IMR-90 (cell line): ENCODE results near the gene MEIOB. TPM values are rescaled to one million over a fixed set of nuclear protein-coding genes. Genes with fewer than 3 reads are reported as not detected.

Source experiments
- ATAC-seq: fragments of 200-7000 bp; cut with Tn5 transposase; 2 replicates; pipeline ENCODE4 v1.9.1; 2020; ENCODE audit warnings: low read depth, mild to moderate bottlenecking, moderate library complexity
- BruUV-seq: library from RNA; stranded (reverse); fragments of 400-500 nt; replicated peaks from 2 replicates; lab custom pipeline; 2021; lab: Mats Ljungman, UMichigan
- CTCF ChIA-PET: fragments of 300-600 bp; formaldehyde crosslinking; extraction: SDS; loops from one replicate; lab custom pipeline; 2021; ENCODE audit warnings: antibody characterized with exemption; lab: Yijun Ruan, JAX
- POLR2A ChIA-PET: fragments of 300-600 bp; sonication (Branson Sonifier 250); formaldehyde crosslinking; loops from one replicate; lab custom pipeline; 2022; ENCODE audit warnings: antibody characterized with exemption; ENCODE audit not compliant: unreplicated experiment; lab: Charles Lee
- DNase-seq: peaks from one replicate; pipeline ENCODE4 v3.0.0; 2013
- H2AFZ ChIP-seq: replicated peaks from 2 replicates; pipeline ENCODE3; 2013; ENCODE audit warnings: low read length, mild to moderate bottlenecking; ENCODE audit not compliant: poor library complexity
- H2AK5ac ChIP-seq: 2 replicates; pipeline ENCODE4 v1.6.1; 2013; ENCODE audit warnings: low read depth, low read length, inconsistent platforms
- H2AK9ac ChIP-seq: replicated peaks from 2 replicates; pipeline ENCODE3; 2013; ENCODE audit warnings: mild to moderate bottlenecking, low read depth, low read length, moderate library complexity; ENCODE audit not compliant: poor library complexity
- H2BK120ac ChIP-seq: 2 replicates; pipeline ENCODE4 v1.6.1; 2013; ENCODE audit warnings: low read depth, low read length, inconsistent platforms
- H2BK15ac ChIP-seq: 3 replicates; pipeline ENCODE4 v1.6.1; 2013; ENCODE audit warnings: low read depth, low read length, inconsistent platforms
- H2BK20ac ChIP-seq: 2 replicates; pipeline ENCODE4 v1.6.1; 2013; ENCODE audit warnings: low read depth, mild to moderate bottlenecking, inconsistent platforms, low read length, moderate library complexity
- H2BK5ac ChIP-seq: 2 replicates; pipeline ENCODE4 v1.6.1; 2013; ENCODE audit warnings: mild to moderate bottlenecking, low read depth, low read length, inconsistent platforms; ENCODE audit not compliant: poor library complexity, severe bottlenecking
- H3K14ac ChIP-seq: replicated peaks from 2 replicates; pipeline ENCODE4 v1.6.1; 2013; ENCODE audit warnings: low read depth, low read length, inconsistent platforms
- H3K18ac ChIP-seq: 2 replicates; pipeline ENCODE4 v1.6.1; 2013; ENCODE audit warnings: low read depth, low read length, control low read depth
- H3K23ac ChIP-seq: 2 replicates; pipeline ENCODE4 v1.6.1; 2013; ENCODE audit warnings: low read depth, low read length, inconsistent platforms
- H3K27ac ChIP-seq: 2 replicates; pipeline ENCODE4 v1.5.1; 2013; ENCODE audit warnings: mild to moderate bottlenecking, control low read depth, low read length; ENCODE audit not compliant: insufficient read depth
- H3K27me3 ChIP-seq: 2 replicates; pipeline ENCODE4 v1.6.1; 2013; ENCODE audit warnings: low read length; ENCODE audit not compliant: control insufficient read depth, insufficient read depth
- H3K36me3 ChIP-seq: 2 replicates; pipeline ENCODE4 v1.6.1; 2013; ENCODE audit warnings: low read length, mixed read lengths; ENCODE audit not compliant: control insufficient read depth, insufficient read depth
- H3K4ac ChIP-seq: 2 replicates; pipeline ENCODE4 v1.6.1; 2013; ENCODE audit warnings: low read depth, low read length, inconsistent platforms
- H3K4me1 ChIP-seq: 2 replicates; pipeline ENCODE4 v1.6.1; 2013; ENCODE audit warnings: low read length, mixed read lengths; ENCODE audit not compliant: control insufficient read depth, insufficient read depth
- H3K4me2 ChIP-seq: 2 replicates; pipeline ENCODE4 v1.6.1; 2013; ENCODE audit warnings: low read depth, mild to moderate bottlenecking, control low read depth, low read length, moderate library complexity
- H3K4me3 ChIP-seq: 2 replicates; pipeline ENCODE4 v1.5.1; 2013; ENCODE audit warnings: low read depth, mild to moderate bottlenecking, control low read depth, low read length, moderate library complexity; ENCODE audit not compliant: insufficient read depth
- H3K56ac ChIP-seq: 2 replicates; pipeline ENCODE4 v1.6.1; 2013; ENCODE audit warnings: low read length, inconsistent platforms; ENCODE audit not compliant: insufficient read depth; ENCODE audit errors: extremely low read depth
- H3K79me1 ChIP-seq, 2 experiments: 2 replicates each; pipeline ENCODE4 v1.6.1; 2013; ENCODE audit warnings: low read length in 2 of 2, inconsistent platforms in 1 of 2, low read depth in 1 of 2
- H3K9ac ChIP-seq: 2 replicates; pipeline ENCODE4 v1.6.1; 2013; ENCODE audit warnings: low read depth, low read length, control low read depth
- H3K9me1 ChIP-seq: 2 replicates; pipeline ENCODE4 v1.6.1; 2013; ENCODE audit warnings: low read length, inconsistent platforms; ENCODE audit not compliant: insufficient read depth
- H3K9me3 ChIP-seq: 2 replicates; pipeline ENCODE4 v1.6.1; 2013; ENCODE audit warnings: low read length; ENCODE audit not compliant: control insufficient read depth, insufficient read depth
- H4K20me1 ChIP-seq: 2 replicates; pipeline ENCODE4 v1.6.1; 2013; ENCODE audit warnings: low read length, inconsistent platforms; ENCODE audit not compliant: insufficient read depth
- H4K5ac ChIP-seq: 2 replicates; pipeline ENCODE4 v1.6.1; 2013; ENCODE audit warnings: mild to moderate bottlenecking, low read depth, low read length, control low read depth
- H4K8ac ChIP-seq, 2 experiments: 2 replicates each; pipeline ENCODE4 v1.6.1; 2013; ENCODE audit warnings: low read depth in 2 of 2, low read length in 2 of 2, control low read depth in 1 of 2, inconsistent platforms in 1 of 2
- H4K91ac ChIP-seq: 2 replicates; pipeline ENCODE4 v1.6.1; 2013; ENCODE audit warnings: low read depth, low read length, inconsistent platforms; ENCODE audit not compliant: insufficient read depth
- BHLHE40 ChIP-seq: fragments of 150-350 bp; IDR thresholded peaks from 2 replicates; pipeline ENCODE4 v1.6.1; 2016; ENCODE audit warnings: mild to moderate bottlenecking, low read depth, low read length
- CHD1 ChIP-seq: IDR thresholded peaks from 2 replicates; pipeline ENCODE4 v1.6.1; 2012; ENCODE audit warnings: low read depth, low read length, improper control_type of control experiment
- ELK1 ChIP-seq: fragments of 150-350 bp; IDR thresholded peaks from 2 replicates; pipeline ENCODE4 v1.6.1; 2016; ENCODE audit warnings: low read depth, mild to moderate bottlenecking, low read length, moderate library complexity, borderline replicate concordance
- FOS ChIP-seq: fragments of 150-350 bp; IDR thresholded peaks from 2 replicates; pipeline ENCODE4 v1.6.1; 2016; ENCODE audit warnings: low read depth, low read length
- MAFK ChIP-seq: IDR thresholded peaks from 2 replicates; pipeline ENCODE4 v1.6.1; 2012; ENCODE audit warnings: low read depth, low read length, improper control_type of control experiment
- MAZ ChIP-seq: IDR thresholded peaks from 2 replicates; pipeline ENCODE4 v1.6.1; 2012; ENCODE audit warnings: low read depth, mild to moderate bottlenecking, low read length, improper control_type of control experiment, moderate library complexity, borderline replicate concordance
- MXI1 ChIP-seq: IDR thresholded peaks from 2 replicates; pipeline ENCODE4 v1.6.1; 2012; ENCODE audit warnings: low read depth, mild to moderate bottlenecking, low read length, moderate library complexity, borderline replicate concordance
- NFE2L2 ChIP-seq: fragments of 150-350 bp; IDR thresholded peaks from 2 replicates; pipeline ENCODE4 v1.6.1; 2016; ENCODE audit warnings: low read depth, mild to moderate bottlenecking, low read length
- POLR2A ChIP-seq: IDR thresholded peaks from 2 replicates; pipeline ENCODE4 v1.6.1; 2012; ENCODE audit warnings: mild to moderate bottlenecking, low read depth, low read length
- RCOR1 ChIP-seq: IDR thresholded peaks from 2 replicates; pipeline ENCODE4 v1.6.1; 2012; ENCODE audit warnings: mild to moderate bottlenecking, low read length, improper control_type of control experiment; ENCODE audit not compliant: insufficient replicate concordance
- RFX5 ChIP-seq: IDR thresholded peaks from 2 replicates; pipeline ENCODE4 v1.8.0; 2012; ENCODE audit warnings: low read depth, mild to moderate bottlenecking, low read length, moderate library complexity
- SMC3 ChIP-seq: fragments of 150-350 bp; IDR thresholded peaks from 2 replicates; pipeline ENCODE4 v1.6.1; 2016; ENCODE audit warnings: low read depth, mild to moderate bottlenecking, antibody characterized with exemption, low read length, moderate library complexity
- USF2 ChIP-seq: fragments of 150-350 bp; IDR thresholded peaks from 2 replicates; pipeline ENCODE4 v1.6.1; 2017; ENCODE audit warnings: mild to moderate bottlenecking, antibody characterized with exemption, low read length, low read depth
- whole genome bisulfite sequencing, 2 experiments: methylation state at CpG; one replicate each; pipeline versions ENCODE4 v1.1.5 to v1.1.7; 2013; ENCODE audit warnings: missing lambda C conversion rate in 2 of 2; ENCODE audit not compliant: insufficient read length in 1 of 2; ENCODE audit errors: extremely low coverage in 2 of 2; 5-methylcytosine and 5-hydroxymethylcytosine counted together
- dilution Hi-C: fragments of 300-500 bp; cut with HindIII; formaldehyde crosslinking; loops from one replicate; pipeline ENCODE4 v1.14.3; 2018; ENCODE audit warnings: low sequenced_read_pairs; ENCODE audit not compliant: unreplicated experiment
- in situ Hi-C: fragments of 300-500 bp; cut with MboI; formaldehyde crosslinking; loops from 3 replicates; pipeline ENCODE4 v1.14.3; 2019; ENCODE audit warnings: low sequenced_read_pairs, inconsistent platforms, mixed read lengths
- intact Hi-C: fragments of 100-400 bp; cut with micrococcal nuclease; formaldehyde crosslinking; loops from 2 replicates; pipeline ENCODE4 v1.10.0; 2022
- polyA plus RNA-seq, 3 experiments: library from polyadenylated mRNA; depleted of rRNA; stranded (reverse); fragments of >200 nt; gene quantifications; 2 replicates each; pipeline ENCODE4 v1.2.3, GENCODE V29; 2012; ENCODE audit warnings: low replicate concordance in 1 of 3
- total RNA-seq: library from RNA; depleted of rRNA; stranded (reverse); fragments of >200 nt; gene quantifications from 2 replicates; pipeline ENCODE4 v1.2.3, GENCODE V29; 2012

MEIOB gene
- total and polyA plus RNA-seq, 2 of the 4 experiments (the other 2 are of a cell fraction), result 0.14 TPM; not detected in 1

- H4K91ac ChIP-seq, result no peak overlapping the region
- ATAC-seq (no peak), DNase-seq (no peak)
- no peaks in the 10 kb centered on the region for H3K9me3 ChIP-seq
- H3K4me2 ChIP-seq, result no peak overlapping the region
- no peak overlapping the region for H2BK120ac ChIP-seq
- no peak for TF ChIP-seq BHLHE40
- no peak for TF ChIP-seq POLR2A
- no peak for TF ChIP-seq MAFK
- TF ChIP-seq SMC3, result no peak
- TF ChIP-seq RCOR1, result no peak
- no peak for TF ChIP-seq CHD1
- no peak for TF ChIP-seq RFX5
- no peak for TF ChIP-seq MAZ
- TF ChIP-seq ELK1, result no peak
- TF ChIP-seq MXI1, result no peak
- no peak for TF ChIP-seq FOS
- TF ChIP-seq USF2, result no peak
- no peak for TF ChIP-seq NFE2L2
- H3K23ac ChIP-seq, result no peak overlapping the region
- no peak overlapping the region for H3K14ac ChIP-seq
- no peak overlapping the region for H4K8ac ChIP-seq
- dilution Hi-C loops (no loop called here), in situ Hi-C loops (loop anchor here (5.0 kb wide), 1 partner anchor 70 kb away; no protein-coding TSS in a partner anchor), intact Hi-C loops (no loop called here)
- no peak overlapping the region for H2AK5ac ChIP-seq
- no peak overlapping the region for H3K18ac ChIP-seq
- no peak overlapping the region for H2AFZ ChIP-seq
- H3K4me3 ChIP-seq, result no peak overlapping the region
- H4K5ac ChIP-seq, result no peak overlapping the region
- no peak overlapping the region for H2AK9ac ChIP-seq
- H3K4ac ChIP-seq, result no peak overlapping the region
- no CpG with 5 or more reads among the region's 9 CpGs for WGBS, 2 experiments
- no peak overlapping the region for H3K27ac ChIP-seq
- H3K56ac ChIP-seq, result no peak overlapping the region
- H4K20me1 ChIP-seq, result no peaks in the 10 kb centered on the region
- H2BK5ac ChIP-seq, result no peak overlapping the region
- peaks cover 2% of the 10 kb centered on the region; the same call in 1 of the 2 replicates for H3K4me1 ChIP-seq
- peaks cover 44% of the 10 kb centered on the region for H3K27me3 ChIP-seq
- H3K36me3 ChIP-seq, result no peaks in the 10 kb centered on the region
- H2BK15ac ChIP-seq, result no peak overlapping the region
- POLR2A ChIA-PET, result no interaction called here
- H3K9ac ChIP-seq, result no peak overlapping the region
- H2BK20ac ChIP-seq, result no peak overlapping the region
- H3K9me1 ChIP-seq, result no peaks in the 10 kb centered on the region
- BruUV-seq, result no TSS peak
- CTCF ChIA-PET, result interaction anchor here (0.6 to 2.1 kb wide), 2 partner anchors 67 to 72 kb away, joined by 4 to 6 read pairs; no protein-coding TSS in a partner anchor
- no peaks in the 10 kb centered on the region for H3K79me1 ChIP-seq
Observed at GRCh38 chr16:1862394-1862793, 9.6 kb downstream of the MEIOB start.
